ENCODE results near the gene EPB41. TPM values are rescaled to one million over a fixed set of nuclear protein-coding genes. Genes with fewer than 3 reads are reported as not detected.

Gene EPB41
- total and polyA plus RNA-seq, 9 of the 15 experiments (the other 6 are each of a cell fraction or from before 2014, with no cell fraction given), result 3.7 to 213 (median 141) TPM

GRCh38 chr1:28915031-28915895 is 894 bp downstream of the EPB41 start (continued):
- TF ChIP-seq TSHZ1 (CRISPR knock-in tag; IDR thresholded peaks at IDR 0.05) (no peak), HLTF (IDR thresholded peaks at IDR 0.05) (peak; percentile 38; the same call in 1 of the 2 replicates), ZNF232 (CRISPR knock-in tag; IDR thresholded peaks at IDR 0.05) (0 out of 2 replicates have a peak, but pooled peaks have one; percentile 37), BMI1 (IDR thresholded peaks at IDR 0.05; ENCODE audit: low read length) (no peak), POU5F1 (IDR thresholded peaks at IDR 0.05; ENCODE audit: borderline replicate concordance, low read depth, low read length, partially characterized antibody) (no peak), RBM15 (IDR thresholded peaks at IDR 0.05; ENCODE audit: insufficient read depth, low read length) (no peak), U2AF2 (optimal IDR thresholded peaks at IDR 0.05; ENCODE audit: low read depth, low read length) (no peak), PML (IDR thresholded peaks at IDR 0.05; ENCODE audit: low read length) (no peak; the same call in 1 of the 2 replicates), PBX2 (CRISPR knock-in tag; IDR thresholded peaks at IDR 0.05; ENCODE audit: low read depth) (no peak), PBX2 (tag; conservative IDR thresholded peaks at IDR 0.05; ENCODE audit: low read depth) (no peak), ZFX (CRISPR knock-in tag; IDR thresholded peaks at IDR 0.05) (no peak), GMEB1 (CRISPR knock-in tag; IDR thresholded peaks at IDR 0.05) (no peak), TCFL5 (CRISPR knock-in tag; conservative IDR thresholded peaks at IDR 0.05) (no peak), FOXA3 (CRISPR knock-in tag; conservative IDR thresholded peaks at IDR 0.05 in 1 of 2, IDR thresholded peaks at IDR 0.05 in 1 of 2) (no peak; a peak in 1 of 4 replicates), E4F1 (CRISPR knock-in tag; IDR thresholded peaks at IDR 0.05; ENCODE audit: borderline replicate concordance) (no peak), FOXK2 (conservative IDR thresholded peaks at IDR 0.05 in 1 of 2, IDR thresholded peaks at IDR 0.05 in 1 of 2; ENCODE audit: low read depth in 2 of 2) (peak; percentile 29 to 48; a peak in 2 of 4 replicates)
